Effector memory CD8-positive, alpha-beta T cell (primary cell): ENCODE measurements around the gene LAMA5.

Experiments used
- ATAC-seq: fragments of 150-1000 bp; cut with Tn5 transposase; replicated peaks from 2 replicates; pipeline ENCODE4 v1.10.0; 2021; ENCODE audit warnings: mild to moderate bottlenecking, moderate library complexity
- DNase-seq, 3 experiments: peaks; one replicate each; pipeline ENCODE4 v3.0.0; 2021
- H3K27ac Mint-ChIP-seq, 2 donors: one replicate each; pipeline ENCODE4 v1.8.0; 2022; ENCODE audit warnings: mild to moderate bottlenecking in 2 of 2, mixed read lengths in 2 of 2, moderate library complexity in 2 of 2
- H3K27me3 Mint-ChIP-seq, 2 donors: one replicate each; pipeline ENCODE4 v1.8.0; 2022; ENCODE audit warnings: mixed read lengths in 2 of 2
- H3K36me3 Mint-ChIP-seq: one replicate; pipeline ENCODE4 v1.8.0; 2022; ENCODE audit warnings: mild to moderate bottlenecking, moderate library complexity, mixed read lengths; ENCODE audit not compliant: insufficient read depth
- H3K4me1 Mint-ChIP-seq, 2 donors: one replicate each; pipeline ENCODE4 v1.8.0; 2022; ENCODE audit warnings: low read depth in 2 of 2, mixed read lengths in 2 of 2
- H3K4me3 Mint-ChIP-seq, 2 donors: one replicate each; pipeline ENCODE4 v1.8.0; 2022; ENCODE audit warnings: mild to moderate bottlenecking in 2 of 2, mixed read lengths in 2 of 2, moderate library complexity in 2 of 2
- H3K9me3 Mint-ChIP-seq, 2 donors: one replicate each; pipeline ENCODE4 v1.8.0; 2022; ENCODE audit warnings: mixed read lengths in 2 of 2

Gene LAMA5

DNA sequence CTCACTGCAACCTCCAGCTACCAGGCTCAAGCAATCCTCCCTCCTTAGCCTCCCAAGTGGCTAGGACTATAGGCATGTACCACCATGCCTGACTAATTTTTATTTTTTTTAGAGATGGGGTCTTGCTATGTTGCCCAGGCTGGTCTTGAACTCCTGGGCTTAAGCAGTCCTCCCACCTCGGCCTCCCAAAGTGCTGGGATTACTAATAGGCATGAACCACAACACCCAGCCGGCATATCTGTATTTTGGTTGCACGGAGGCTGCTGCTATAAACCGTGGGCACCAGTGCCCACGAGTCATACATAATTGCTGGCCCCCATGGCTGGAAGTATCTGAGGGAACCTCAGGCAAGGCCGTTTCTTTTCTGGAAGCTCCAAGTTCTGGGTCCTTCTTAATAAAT, 82.7 kb downstream of the LAMA5 start:
- Mint-ChIP-seq H3K9me3 (no peaks in the 10 kb centered on the region), H3K27ac (no peak overlapping the region), H3K36me3 (peaks cover 51% of the 10 kb centered on the region), H3K4me3 (no peak overlapping the region), H3K27me3 (no peaks in the 10 kb centered on the region), H3K4me1 (no peaks in the 10 kb centered on the region)
- ATAC-seq = no peak
- DNase-seq = no peak

GRCh38 chr20:62282877-62283503, 84.1 kb downstream of the LAMA5 start:
- Mint-ChIP-seq H3K9me3 (no peaks in the 10 kb centered on the region), H3K27me3 (no peaks in the 10 kb centered on the region), H3K36me3 (peaks cover 49% of the 10 kb centered on the region), H3K4me3 (no peak overlapping the region), H3K27ac (no peak overlapping the region), H3K4me1 (no peaks in the 10 kb centered on the region)
- no peak for ATAC-seq
- no peak for DNase-seq

DNA sequence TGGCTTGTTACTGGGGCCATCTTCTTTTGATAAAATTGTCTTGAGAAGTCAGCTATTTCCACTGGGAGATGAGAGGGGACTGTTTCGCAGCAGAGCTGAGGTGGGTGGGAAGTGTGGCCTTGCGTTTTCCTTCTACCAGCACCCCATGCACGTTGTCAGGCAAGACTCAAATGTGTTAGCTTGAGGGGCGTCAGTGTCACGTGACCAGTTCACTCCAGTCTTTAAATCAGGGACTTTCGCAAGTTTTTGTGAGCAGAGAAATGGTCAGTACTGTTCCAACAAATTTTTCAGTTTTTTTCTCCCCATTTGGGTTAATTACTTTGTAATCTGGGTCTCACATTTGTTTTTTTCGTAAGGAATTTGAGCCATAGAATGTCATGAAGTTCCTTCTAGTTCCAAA, 85.0 kb downstream of the LAMA5 start:
- Mint-ChIP-seq H3K4me3 (no peak overlapping the region), H3K36me3 (peaks cover 51% of the 10 kb centered on the region), H3K27me3 (no peaks in the 10 kb centered on the region), H3K4me1 (no peaks in the 10 kb centered on the region), H3K27ac (no peak overlapping the region), H3K9me3 (no peaks in the 10 kb centered on the region)
- DNase-seq (no peak), ATAC-seq (no peak)

- no peaks in the 10 kb centered on the region for H3K27me3 Mint-ChIP-seq
- ATAC-seq (no peak), DNase-seq (no peak)
- peak overlapping the region in 1 of 2 donors; percentile 22 for H3K27ac Mint-ChIP-seq
- no peak overlapping the region for H3K4me3 Mint-ChIP-seq
- H3K4me1 Mint-ChIP-seq = no peaks in the 10 kb centered on the region
- peaks cover 54% of the 10 kb centered on the region for H3K36me3 Mint-ChIP-seq
- no peaks in the 10 kb centered on the region for H3K9me3 Mint-ChIP-seq
These were observed 85.8 kb downstream of the LAMA5 start for GRCh38 chr20:62281161-62281933.

DNA sequence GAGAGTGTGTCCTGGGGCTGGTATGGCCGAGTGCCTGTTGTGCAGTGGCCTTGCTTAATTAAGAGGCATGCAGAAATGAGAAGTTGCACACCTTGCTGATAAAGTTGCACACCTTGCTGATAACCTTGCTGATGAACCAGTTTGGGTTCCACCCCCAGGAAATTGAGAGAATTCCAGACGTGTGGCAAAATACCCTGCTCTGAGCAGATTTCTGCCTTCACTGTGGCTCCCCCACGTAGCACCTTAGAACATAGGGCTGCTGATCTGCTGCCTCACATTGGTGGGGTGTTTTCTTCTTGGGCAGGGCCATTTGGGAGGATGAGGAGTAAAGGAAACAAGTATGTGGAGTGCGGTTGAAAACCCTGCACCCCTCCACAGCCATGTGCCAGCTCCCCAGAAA, 86.8 kb downstream of the LAMA5 start:
- no peak for DNase-seq
- Mint-ChIP-seq H3K9me3 (no peaks in the 10 kb centered on the region), H3K27me3 (no peaks in the 10 kb centered on the region), H3K4me3 (no peak overlapping the region), H3K36me3 (peaks cover 52% of the 10 kb centered on the region), H3K27ac (no peak overlapping the region), H3K4me1 (no peaks in the 10 kb centered on the region)
- ATAC-seq = no peak

DNA sequence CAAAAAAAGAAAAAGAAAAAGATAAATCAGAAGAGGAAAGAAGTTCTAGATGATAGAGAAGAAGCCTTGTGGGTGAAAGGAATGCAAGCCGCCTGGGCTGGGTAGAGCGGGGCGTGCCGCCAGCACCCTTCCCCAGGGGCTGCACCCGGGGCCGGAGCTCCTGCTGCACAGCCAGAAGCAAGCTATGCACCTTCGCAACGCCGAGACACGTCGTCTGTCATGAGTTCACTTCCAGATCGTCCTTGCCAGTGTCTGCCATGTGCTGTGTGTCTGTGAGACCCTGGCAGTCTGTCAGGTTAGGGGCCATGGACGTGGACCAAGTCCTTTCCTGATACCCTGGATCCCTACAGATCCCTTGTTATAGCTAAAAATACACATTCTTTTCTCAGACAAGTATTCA, 89.9 kb downstream of the LAMA5 start:
- DNase-seq (no peak), ATAC-seq (no peak)
- Mint-ChIP-seq H3K9me3 (no peaks in the 10 kb centered on the region), H3K36me3 (peaks cover 55% of the 10 kb centered on the region), H3K27me3 (no peaks in the 10 kb centered on the region), H3K4me1 (no peaks in the 10 kb centered on the region), H3K4me3 (no peak overlapping the region), H3K27ac (no peak overlapping the region)

- peaks cover 47% of the 10 kb centered on the region for H3K36me3 Mint-ChIP-seq
These were observed 90.7 kb downstream of the LAMA5 start for GRCh38 chr20:62276439-62276838.

GRCh38 chr20:62275219-62275618, 91.9 kb downstream of the LAMA5 start:
- no peak for DNase-seq
- H3K27me3 Mint-ChIP-seq = no peaks in the 10 kb centered on the region
- no peak overlapping the region for H3K4me3 Mint-ChIP-seq
- H3K4me1 Mint-ChIP-seq = no peaks in the 10 kb centered on the region
- peaks cover 51% of the 10 kb centered on the region for H3K36me3 Mint-ChIP-seq
- no peak overlapping the region for H3K27ac Mint-ChIP-seq
- ATAC-seq = no peak
- no peaks in the 10 kb centered on the region for H3K9me3 Mint-ChIP-seq

More at GRCh38 chr20:62276439-62276838, 90.7 kb downstream of the LAMA5 start:
- no peak for ATAC-seq
- no peaks in the 10 kb centered on the region for H3K9me3 Mint-ChIP-seq
- H3K4me3 Mint-ChIP-seq = no peak overlapping the region
- DNase-seq = no peak
- H3K4me1 Mint-ChIP-seq = no peaks in the 10 kb centered on the region
- H3K27ac Mint-ChIP-seq = no peak overlapping the region
- no peaks in the 10 kb centered on the region for H3K27me3 Mint-ChIP-seq

DNA sequence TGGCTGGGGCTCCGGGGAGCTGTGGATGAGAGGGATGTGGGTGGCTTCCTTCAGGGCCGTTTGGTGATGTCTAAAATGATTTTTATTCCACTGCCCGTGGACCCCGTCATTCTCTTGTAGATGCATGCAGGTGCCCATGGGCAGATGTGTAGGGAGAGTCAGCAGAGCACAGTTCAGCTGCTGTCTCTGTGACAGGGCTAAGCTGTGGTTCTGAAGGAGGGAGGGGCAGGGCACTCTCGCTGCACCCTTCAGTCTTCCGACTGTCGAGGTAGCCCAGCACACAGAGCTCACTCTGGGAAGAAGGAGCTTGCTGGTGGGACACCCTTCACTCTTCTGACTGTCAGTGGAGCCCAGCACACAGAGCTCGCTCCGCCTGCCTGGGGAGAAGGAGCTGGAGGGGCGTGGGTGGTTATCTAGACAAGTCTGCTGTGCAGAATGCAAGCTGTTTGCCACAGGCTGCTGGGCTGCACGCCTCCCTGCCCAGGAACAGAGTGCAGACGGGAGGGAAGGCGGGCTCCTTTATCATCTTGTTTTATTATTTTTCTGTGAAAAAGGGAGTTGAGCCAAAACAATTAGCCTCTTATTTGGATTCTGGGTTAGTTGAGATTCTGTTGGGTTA, 92.7 kb downstream of the LAMA5 start:
- DNase-seq = no peak
- no peak for ATAC-seq
- peaks cover 44% of the 10 kb centered on the region for H3K36me3 Mint-ChIP-seq
- no peak overlapping the region for H3K4me3 Mint-ChIP-seq
- H3K27me3 Mint-ChIP-seq = no peaks in the 10 kb centered on the region
- peaks cover 0 to 3% of the 10 kb centered on the region in 2 donors for H3K4me1 Mint-ChIP-seq
- no peaks in the 10 kb centered on the region for H3K9me3 Mint-ChIP-seq
- H3K27ac Mint-ChIP-seq = peak overlapping the region; percentile 60 to 79

- no peaks in the 10 kb centered on the region for H3K27me3 Mint-ChIP-seq
- peak overlapping the region in 1 of 2 donors; percentile 79 for H3K27ac Mint-ChIP-seq
- no peak overlapping the region for H3K4me3 Mint-ChIP-seq
- ATAC-seq (no peak), DNase-seq (no peak)
- peaks cover 41% of the 10 kb centered on the region for H3K36me3 Mint-ChIP-seq
- H3K4me1 Mint-ChIP-seq = peaks cover 0 to 3% of the 10 kb centered on the region in 2 donors
- no peaks in the 10 kb centered on the region for H3K9me3 Mint-ChIP-seq
These were observed 93.7 kb downstream of the LAMA5 start for GRCh38 chr20:62273416-62273815.

DNA sequence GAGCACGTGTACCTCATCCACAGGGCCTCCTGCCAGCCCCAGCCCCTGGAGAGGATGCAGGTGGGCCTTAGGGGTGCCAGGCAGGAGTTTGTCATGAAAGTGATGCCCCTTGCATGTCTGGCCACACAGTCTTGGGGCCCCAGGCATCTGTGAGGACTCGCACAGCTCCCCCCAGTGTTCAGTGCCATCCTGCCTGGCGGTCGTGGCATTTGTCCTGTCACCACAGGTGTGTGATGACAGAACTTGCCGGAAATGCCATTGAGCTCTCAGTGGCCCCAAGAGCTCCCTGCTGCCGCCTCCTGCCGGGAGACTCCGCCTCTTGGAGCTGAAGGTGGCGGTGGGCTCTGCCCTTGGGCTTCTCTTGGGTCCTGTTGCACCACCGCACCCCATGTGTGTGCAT, 94.9 kb downstream of the LAMA5 start:
- no peak for DNase-seq
- peaks cover 43% of the 10 kb centered on the region for H3K36me3 Mint-ChIP-seq

GRCh38 chr20:62269871-62270270, 97.2 kb downstream of the LAMA5 start:
- H3K27ac Mint-ChIP-seq = no peak overlapping the region
- H3K27me3 Mint-ChIP-seq = no peaks in the 10 kb centered on the region
- H3K4me3 Mint-ChIP-seq = no peak overlapping the region
- peaks cover 3 to 5% of the 10 kb centered on the region in 2 donors for H3K4me1 Mint-ChIP-seq
- ATAC-seq (no peak), DNase-seq (no peak)
- peaks cover 44% of the 10 kb centered on the region for H3K36me3 Mint-ChIP-seq
- no peaks in the 10 kb centered on the region for H3K9me3 Mint-ChIP-seq

More for the DNA sequence above, 94.9 kb downstream of the LAMA5 start:
- ATAC-seq = no peak
- H3K27me3 Mint-ChIP-seq = no peaks in the 10 kb centered on the region
- H3K9me3 Mint-ChIP-seq = no peaks in the 10 kb centered on the region
- H3K27ac Mint-ChIP-seq = peak overlapping the region in 1 of 2 donors; percentile 55
- no peak overlapping the region for H3K4me3 Mint-ChIP-seq
- peaks cover 0 to 3% of the 10 kb centered on the region in 2 donors for H3K4me1 Mint-ChIP-seq

- H3K27ac Mint-ChIP-seq = no peak overlapping the region
- no peak for ATAC-seq
- H3K36me3 Mint-ChIP-seq = peaks cover 45% of the 10 kb centered on the region
- H3K27me3 Mint-ChIP-seq = no peaks in the 10 kb centered on the region
- DNase-seq = no peak
- H3K4me3 Mint-ChIP-seq = no peak overlapping the region
- peaks cover 3 to 5% of the 10 kb centered on the region in 2 donors for H3K4me1 Mint-ChIP-seq
- H3K9me3 Mint-ChIP-seq = no peaks in the 10 kb centered on the region
These were observed 97.7 kb downstream of the LAMA5 start for GRCh38 chr20:62269378-62269777.
